Lung (tissue), 12 donors: ENCODE data around the gene MYH3. TPM values are rescaled to one million over a fixed set of nuclear protein-coding genes. Genes with fewer than 3 reads are reported as not detected.

Experiments used
- ATAC-seq: fragments of 200-7000 bp; cut with Tn5 transposase; one replicate; pipeline ENCODE4 v1.9.1; 2020; ENCODE audit warnings: moderate number of reproducible peaks; ENCODE audit not compliant: insufficient read depth, low FRiP score
- DNase-seq, 3 donors: peaks; one replicate each; pipeline ENCODE4 v3.0.0-alpha.2; 2013 to 2017
- H3K27ac ChIP-seq, 2 donors: one replicate each; pipeline ENCODE4 v1.5.1; 2013; ENCODE audit warnings: mild to moderate bottlenecking in 2 of 2, moderate library complexity in 2 of 2, control low read depth in 1 of 2, inconsistent platforms in 1 of 2, low read depth in 1 of 2, low read length in 1 of 2
- H3K27me3 ChIP-seq, 3 donors: one replicate each; pipeline ENCODE4 v1.5.1; 2013; ENCODE audit warnings: low read length in 2 of 3; ENCODE audit not compliant: control insufficient read depth in 3 of 3, insufficient read depth in 3 of 3
- H3K36me3 ChIP-seq, 4 donors: one replicate each; pipeline ENCODE4 v1.5.1; 2013; ENCODE audit warnings: low read length in 4 of 4, mild to moderate bottlenecking in 1 of 4, moderate library complexity in 1 of 4; ENCODE audit not compliant: control insufficient read depth in 4 of 4, insufficient read depth in 4 of 4
- H3K4me1 ChIP-seq, 5 donors: one replicate each; pipeline ENCODE4 v1.5.1; 2013; ENCODE audit warnings: low read length in 5 of 5, mild to moderate bottlenecking in 2 of 5, moderate library complexity in 1 of 5; ENCODE audit not compliant: control insufficient read depth in 5 of 5, insufficient read depth in 5 of 5
- H3K4me3 ChIP-seq: one replicate; pipeline ENCODE4 v1.5.1; 2013; ENCODE audit warnings: mild to moderate bottlenecking, control low read depth, moderate library complexity
- H3K9ac ChIP-seq, 2 donors: one replicate each; pipeline ENCODE4 v1.5.1; 2013; ENCODE audit warnings: low read length in 2 of 2, control low read depth in 1 of 2; ENCODE audit not compliant: insufficient read depth in 1 of 2
- H3K9me3 ChIP-seq, 4 donors: one replicate each; pipeline ENCODE4 v1.5.1; 2013; ENCODE audit warnings: low read length in 3 of 4, mild to moderate bottlenecking in 1 of 4, moderate library complexity in 1 of 4; ENCODE audit not compliant: control insufficient read depth in 4 of 4, insufficient read depth in 3 of 4
- WGBS, 2 donors: extraction: QIAGEN DNeasy Blood & Tissue Kit; methylation state at CpG; one replicate each; pipeline ENCODE4 v1.1.7; 2013; 5-methylcytosine and 5-hydroxymethylcytosine counted together
- polyA plus RNA-seq, 2 donors: library from polyadenylated mRNA; stranded (reverse); fragments of 200-250 nt; gene quantifications; one replicate each; pipeline ENCODE4 v1.2.1, GENCODE V29; 2013
- total RNA-seq, 2 donors: library from RNA; depleted of rRNA in 1 of 2; stranded (reverse); fragments of >200 nt in 1 of 2; gene quantifications; one replicate each; pipeline ENCODE4 v1.2.1, GENCODE V29; 2014 to 2021
- TF ChIP-seq, protein P1 (sequence below): IDR thresholded peaks from 2 replicates; pipeline ENCODE4 v1.5.1; 2012; ENCODE audit warnings: mild to moderate bottlenecking; ENCODE audit errors: control extremely low read depth, extremely low read depth
- donor health status: control.
- donor health status: control.
- donor health status: Bipolar disorder and iron deficiency.
- donor health status: healthy.
- donor health status: DM: yes; HTN: yes; CAD: no.

Gene MYH3
- total and polyA plus RNA-seq, 4 donors = 1.0 to 2.8 (median 1.7) TPM

DNA sequence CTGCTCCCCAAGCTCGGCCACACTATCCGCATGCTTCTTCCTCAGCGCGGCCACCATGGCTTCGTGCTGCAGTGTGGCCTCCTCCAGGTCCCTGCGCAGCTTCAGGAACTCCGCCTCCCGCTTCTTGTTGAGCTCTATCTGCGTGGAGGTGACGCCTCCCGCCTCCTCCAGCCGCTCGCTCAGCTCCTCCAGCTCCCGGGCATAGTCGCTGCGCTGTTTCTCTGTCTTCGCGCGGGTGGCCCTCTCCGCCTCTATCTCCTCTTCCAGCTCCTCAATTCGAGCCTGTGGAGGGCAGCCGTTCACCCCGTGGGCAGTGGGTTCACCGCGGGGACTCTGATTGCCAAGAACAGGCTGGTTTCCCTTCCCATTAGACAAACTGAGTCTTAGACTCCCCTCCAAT lies 19.0 kb downstream of the MYH3 start:
- ATAC-seq (no peak), DNase-seq (no peak)
- no peaks in the 10 kb centered on the region for H3K27me3 ChIP-seq
- H3K4me1 ChIP-seq = no peaks in the 10 kb centered on the region
- H3K9me3 ChIP-seq = no peaks in the 10 kb centered on the region
- no peak overlapping the region for H3K9ac ChIP-seq
- no peak overlapping the region for H3K27ac ChIP-seq
- no peak overlapping the region for H3K4me3 ChIP-seq
- TF ChIP-seq, protein P1, sequence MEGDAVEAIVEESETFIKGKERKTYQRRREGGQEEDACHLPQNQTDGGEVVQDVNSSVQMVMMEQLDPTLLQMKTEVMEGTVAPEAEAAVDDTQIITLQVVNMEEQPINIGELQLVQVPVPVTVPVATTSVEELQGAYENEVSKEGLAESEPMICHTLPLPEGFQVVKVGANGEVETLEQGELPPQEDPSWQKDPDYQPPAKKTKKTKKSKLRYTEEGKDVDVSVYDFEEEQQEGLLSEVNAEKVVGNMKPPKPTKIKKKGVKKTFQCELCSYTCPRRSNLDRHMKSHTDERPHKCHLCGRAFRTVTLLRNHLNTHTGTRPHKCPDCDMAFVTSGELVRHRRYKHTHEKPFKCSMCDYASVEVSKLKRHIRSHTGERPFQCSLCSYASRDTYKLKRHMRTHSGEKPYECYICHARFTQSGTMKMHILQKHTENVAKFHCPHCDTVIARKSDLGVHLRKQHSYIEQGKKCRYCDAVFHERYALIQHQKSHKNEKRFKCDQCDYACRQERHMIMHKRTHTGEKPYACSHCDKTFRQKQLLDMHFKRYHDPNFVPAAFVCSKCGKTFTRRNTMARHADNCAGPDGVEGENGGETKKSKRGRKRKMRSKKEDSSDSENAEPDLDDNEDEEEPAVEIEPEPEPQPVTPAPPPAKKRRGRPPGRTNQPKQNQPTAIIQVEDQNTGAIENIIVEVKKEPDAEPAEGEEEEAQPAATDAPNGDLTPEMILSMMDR = no peak
- 94 to 95% methylated on average over 25 of the region's 25 CpGs for WGBS, 2 donors
- peaks cover 3 to 28% (median 8%) of the 10 kb centered on the region in 4 donors for H3K36me3 ChIP-seq

DNA sequence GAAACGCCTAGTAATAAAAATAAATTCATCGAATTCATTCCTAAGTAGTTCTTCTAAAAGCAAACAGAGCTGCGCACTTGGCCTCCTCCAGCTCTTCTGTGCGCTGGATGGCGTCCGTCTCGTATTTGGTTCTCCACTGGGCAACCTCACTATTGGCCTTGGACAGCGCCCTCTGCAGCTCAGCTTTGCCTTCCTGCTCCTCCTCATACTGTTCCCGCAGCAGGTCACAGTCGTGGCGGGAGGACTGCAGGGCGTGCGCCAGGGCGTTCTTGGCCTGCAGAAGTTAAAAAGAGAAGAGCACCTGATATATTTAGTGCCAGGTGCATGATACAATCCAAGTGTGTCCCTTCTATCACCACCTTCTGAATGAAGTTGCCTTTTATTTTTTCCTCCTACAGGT lies 21.8 kb downstream of the MYH3 start:
- ATAC-seq = no peak
- no peak overlapping the region for H3K4me3 ChIP-seq
- H3K27ac ChIP-seq = no peak overlapping the region
- TF ChIP-seq, protein P1 = no peak
- 93 to 96% methylated on average over 14 of the region's 14 CpGs for WGBS, 2 donors
- no peak overlapping the region for H3K9ac ChIP-seq
- no peak for DNase-seq
- peaks cover 2 to 20% (median 6%) of the 10 kb centered on the region in 4 donors for H3K36me3 ChIP-seq
- no peaks in the 10 kb centered on the region for H3K27me3 ChIP-seq
- no peaks in the 10 kb centered on the region for H3K4me1 ChIP-seq
- H3K9me3 ChIP-seq = no peaks in the 10 kb centered on the region

DNA sequence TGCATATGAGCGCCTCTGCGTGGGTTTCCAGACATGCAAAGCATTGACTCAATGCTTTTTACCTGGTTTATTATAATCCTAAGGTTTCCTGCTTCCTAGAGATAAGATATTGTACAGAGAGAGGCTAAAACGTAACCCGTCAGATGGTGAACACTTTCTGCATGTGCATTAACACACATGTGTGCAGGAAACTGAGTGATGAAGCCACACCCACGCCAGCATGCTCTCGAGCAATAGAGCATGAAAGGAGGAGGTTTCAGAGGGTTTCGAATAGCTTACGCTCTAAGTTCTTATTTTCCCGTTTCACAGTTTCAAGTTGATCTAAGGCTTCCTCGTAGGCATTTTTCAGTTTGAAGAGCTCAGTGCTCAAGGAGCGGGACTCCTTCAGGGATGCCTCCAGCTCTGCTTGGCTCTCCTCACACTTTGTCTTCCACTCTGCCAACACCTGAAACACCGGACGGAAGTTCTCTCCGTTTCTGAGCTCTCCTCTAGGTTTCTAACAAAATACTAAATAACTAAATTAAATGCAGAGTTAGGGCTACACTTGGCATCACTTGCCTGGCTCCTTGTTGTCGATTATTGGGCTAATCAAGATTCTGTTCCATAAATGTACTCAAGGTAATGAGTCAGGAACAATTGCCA lies 23.2 kb downstream of the MYH3 start:
- ATAC-seq = no peak
- Histone ChIP-seq H3K4me1 (no peaks in the 10 kb centered on the region), H3K9me3 (no peaks in the 10 kb centered on the region), H3K36me3 (peaks cover 0 to 14% (median 4%) of the 10 kb centered on the region in 4 donors), H3K4me3 (no peak overlapping the region), H3K27ac (no peak overlapping the region), H3K9ac (no peak overlapping the region), H3K27me3 (no peaks in the 10 kb centered on the region)
- TF ChIP-seq, protein P1 = no peak
- WGBS, 2 donors = 90% methylated on average over 15 of the region's 15 CpGs
- no peak for DNase-seq

DNA sequence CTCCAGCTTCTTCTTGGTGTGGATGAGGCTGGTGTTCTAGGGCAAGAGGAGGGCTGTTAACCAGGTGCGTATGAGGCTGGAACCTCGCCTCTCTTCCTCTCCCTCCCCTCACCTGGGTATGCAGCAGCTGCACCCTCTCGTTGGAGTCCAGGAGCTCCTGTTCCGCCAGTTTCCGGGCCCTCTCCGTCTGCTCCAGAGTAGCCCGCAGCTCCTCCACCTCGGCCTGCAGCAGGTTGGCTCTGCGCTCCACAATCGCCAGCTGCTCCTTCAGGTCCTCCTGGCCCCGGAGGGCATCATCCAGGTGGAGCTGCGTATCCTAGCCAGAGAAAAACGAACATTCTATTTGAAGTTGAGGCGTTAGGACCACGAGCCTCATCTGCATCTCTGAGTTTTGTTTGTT lies 25.4 kb downstream of the MYH3 start:
- no peak for DNase-seq
- Histone ChIP-seq H3K27ac (no peak overlapping the region), H3K27me3 (no peaks in the 10 kb centered on the region), H3K4me3 (no peak overlapping the region), H3K36me3 (peaks cover 0 to 6% (median 2%) of the 10 kb centered on the region in 4 donors), H3K4me1 (no peaks in the 10 kb centered on the region), H3K9ac (no peak overlapping the region), H3K9me3 (no peaks in the 10 kb centered on the region)
- TF ChIP-seq, protein P1 = no peak
- no peak for ATAC-seq
- 88 to 90% methylated on average over 15 of the region's 15 CpGs for WGBS, 2 donors
